K562 (cell line): ENCODE data around the gene HCN1. TPM values are rescaled to one million over a fixed set of nuclear protein-coding genes. Genes with fewer than 3 reads are reported as not detected.

Experiments
- ATAC-seq: fragments of 200-7000 bp; cut with Tn5 transposase; 3 replicates; pipeline ENCODE4 v1.9.1; 2020; ENCODE audit warnings: moderate library complexity
- BruUV-seq: library from RNA; stranded (reverse); fragments of 400-500 nt; replicated peaks from 2 replicates; lab custom pipeline; 2021; lab: Mats Ljungman, UMichigan
- CTCF ChIA-PET: fragments of 300-600 bp; formaldehyde crosslinking; extraction: SDS; loops from one replicate; lab custom pipeline; 2021; ENCODE audit warnings: low intra/inter-chr PET ratio; lab: Yijun Ruan, JAX
- POLR2A ChIA-PET: fragments of 300-600, 350-650 bp; sonication (Branson Sonifier 250); formaldehyde crosslinking; extraction: SDS; loops from one replicate; lab custom pipeline; 2021; ENCODE audit warnings: antibody characterized with exemption, inconsistent platforms; lab: Yijun Ruan, JAX
- DNase-seq, 4 experiments: peaks; one replicate each; pipeline versions ENCODE4 v3.0.0 to v3.0.0-alpha.2; 2011 to 2018; ENCODE audit warnings: low spot score in 3 of 4, mixed read lengths in 3 of 4; ENCODE audit errors: extremely low read depth in 1 of 4
- FAIRE-seq: peaks from 2 replicates; lab custom pipeline; 2011; peaks lifted over from hg19 to GRCh38; lab: Jason Lieb, UNC
- H2AFZ ChIP-seq: 2 replicates; pipeline ENCODE4 v1.6.0; 2011; ENCODE audit warnings: low read depth, low read length, control low read depth, inconsistent platforms
- H3K27ac ChIP-seq: fragments of 200-600 bp; 3 replicates; pipeline ENCODE4 v1.8.0; 2011; ENCODE audit warnings: low read depth, mild to moderate bottlenecking, control low read depth, inconsistent platforms, low read length, moderate library complexity, mixed read lengths; ENCODE audit errors: extremely low read depth
- H3K27me3 ChIP-seq, 2 experiments: fragments of 300-600 bp in 1 of 2; 2 replicates in 1 of 2; 3 replicates in 1 of 2; pipeline versions ENCODE4 v1.6.0 to v1.8.0; 2011; ENCODE audit warnings: inconsistent platforms in 2 of 2, low read length in 2 of 2, mild to moderate bottlenecking in 1 of 2, mixed read lengths in 1 of 2, moderate library complexity in 1 of 2; ENCODE audit not compliant: control insufficient read depth in 2 of 2, insufficient read depth in 2 of 2
- H3K36me3 ChIP-seq: fragments of 300-600 bp; 3 replicates; pipeline ENCODE4 v1.8.0; 2011; ENCODE audit warnings: mild to moderate bottlenecking, low read length, inconsistent platforms; ENCODE audit not compliant: control insufficient read depth, insufficient read depth
- H3K4me1 ChIP-seq, 2 experiments: fragments of 200-600 bp in 1 of 2; replicated peaks in 1 of 2; 2 replicates in 1 of 2; 3 replicates in 1 of 2; pipeline versions ENCODE4 v1.5.1 to v1.8.0; 2011; ENCODE audit warnings: inconsistent platforms in 2 of 2, low read length in 2 of 2, mild to moderate bottlenecking in 1 of 2, mixed read lengths in 1 of 2, moderate library complexity in 1 of 2; ENCODE audit not compliant: control insufficient read depth in 2 of 2, insufficient read depth in 2 of 2
- H3K4me2 ChIP-seq: 2 replicates; pipeline ENCODE4 v1.6.1; 2011; ENCODE audit warnings: low read length, control low read depth, inconsistent platforms, mixed read lengths; ENCODE audit not compliant: insufficient read depth
- H3K4me3 ChIP-seq: fragments of 200-600 bp; sonication (generic), shearing (Covaris generic); 2 replicates; pipeline ENCODE4 v1.5.1; 2016; ENCODE audit warnings: control low read depth, inconsistent platforms
- H3K79me2 ChIP-seq: fragments of 200-600 bp; 3 replicates; pipeline ENCODE4 v1.8.0; 2011; ENCODE audit warnings: low read length, inconsistent platforms; ENCODE audit not compliant: control insufficient read depth, insufficient read depth
- H3K9ac ChIP-seq, 2 experiments: 2 replicates each; pipeline versions ENCODE4 v1.6.0 to v1.6.1; 2011; ENCODE audit warnings: low read depth in 2 of 2, low read length in 2 of 2, control low read depth in 1 of 2, inconsistent platforms in 1 of 2, mild to moderate bottlenecking in 1 of 2, mixed read lengths in 1 of 2; ENCODE audit not compliant: insufficient read depth in 1 of 2
- H3K9me1 ChIP-seq: one replicate; pipeline ENCODE4 v1.6.0; 2011; ENCODE audit warnings: inconsistent platforms, mild to moderate bottlenecking, low read length, moderate library complexity; ENCODE audit not compliant: control insufficient read depth, insufficient read depth
- H3K9me3 ChIP-seq: replicated peaks from 2 replicates; pipeline ENCODE4 v1.5.1; 2011; ENCODE audit warnings: low read depth, low read length, inconsistent platforms; ENCODE audit not compliant: control insufficient read depth, insufficient read depth
- H4K20me1 ChIP-seq: replicated peaks from 2 replicates; pipeline ENCODE4 v1.6.1; 2011; ENCODE audit warnings: low read length, inconsistent platforms, mixed read lengths; ENCODE audit not compliant: control insufficient read depth, insufficient read depth
- ASH1L ChIP-seq: fragments of 450-650 bp; IDR thresholded peaks from 2 replicates; pipeline ENCODE4 v1.6.1; 2018; ENCODE audit warnings: borderline replicate concordance, mild to moderate bottlenecking, low read depth; ENCODE audit not compliant: partially characterized antibody
- ATF1 ChIP-seq, 2 experiments: fragments of 450-650 bp in 1 of 2; IDR thresholded peaks; 2 replicates each; pipeline ENCODE4 v1.6.1; 2016; ENCODE audit warnings: missing compliant biosample characterization in 1 of 2, missing genetic modification characterization in 1 of 2
- BRD4 ChIP-seq: fragments of 200-600 bp; sonication (generic); IDR thresholded peaks from 2 replicates; pipeline ENCODE4 v1.6.1; 2017; ENCODE audit warnings: inconsistent platforms
- COPS2 ChIP-seq: fragments of 450-650 bp; conservative IDR thresholded peaks from 2 replicates; pipeline ENCODE4 v1.6.1; 2016; ENCODE audit warnings: mild to moderate bottlenecking, moderate library complexity
- CSDE1 ChIP-seq, 2 experiments: fragments of 450-650 bp; IDR thresholded peaks; 2 replicates each; pipeline ENCODE4 v1.6.1; 2016; ENCODE audit warnings: mild to moderate bottlenecking in 1 of 2
- HOMEZ ChIP-seq: fragments of 250-450 bp; sonication (Bioruptor Pico); IDR thresholded peaks from 2 replicates; pipeline ENCODE4 v1.4.0; 2020; ENCODE audit warnings: mild to moderate bottlenecking, moderate library complexity
- MXD1 ChIP-seq: fragments of 250-450 bp; sonication (Bioruptor Pico); IDR thresholded peaks from 2 replicates; pipeline ENCODE4 v1.8.0; 2021; ENCODE audit warnings: borderline replicate concordance, mild to moderate bottlenecking, moderate library complexity; ENCODE audit not compliant: poor library complexity, severe bottlenecking
- OTX1 ChIP-seq: fragments of 450-650 bp; formaldehyde crosslinking; IDR thresholded peaks from 2 replicates; pipeline ENCODE4 v1.4.0; 2022; ENCODE audit warnings: mild to moderate bottlenecking
- TCFL5 ChIP-seq: fragments of 250-450 bp; sonication (Bioruptor Pico); conservative IDR thresholded peaks from 2 replicates; pipeline ENCODE4 v1.6.1; 2021; ENCODE audit warnings: mild to moderate bottlenecking, moderate library complexity, matching md5 sums
- ZNF212 ChIP-seq: fragments of 450-650 bp; formaldehyde crosslinking; IDR thresholded peaks from 2 replicates; pipeline ENCODE4 v1.4.0; 2020; ENCODE audit warnings: mild to moderate bottlenecking
- WGBS: fragments of 100-300 bp; shearing (Covaris generic); methylation state at CpG from one replicate; pipeline ENCODE4 v1.1.6; 2016; ENCODE audit warnings: low coverage, mixed read lengths; ENCODE audit not compliant: insufficient coverage; ENCODE audit errors: missing lambda C conversion rate; 5-methylcytosine and 5-hydroxymethylcytosine counted together
- in situ Hi-C: fragments of 300-500 bp; cut with MboI; formaldehyde crosslinking; loops from 4 replicates; pipeline ENCODE4 v1.15.0; 2018; ENCODE audit warnings: inconsistent platforms, mixed read lengths
- intact Hi-C: fragments of 100-400 bp; cut with micrococcal nuclease; formaldehyde crosslinking; loops from 2 replicates; pipeline ENCODE4 v1.14.2; 2022
- polyA plus RNA-seq, 8 experiments: library from polyadenylated mRNA; depleted of rRNA in 4 of 8; stranded (reverse) in 5 of 8; unstranded in 3 of 8; fragments of >200 nt; fragmentation: Nextera tagmentation in 2 of 8; fragmentation: Illumina TruSeq in 1 of 8; extraction: Ambion mirVana in 2 of 8; extraction: Trizol in 1 of 8; gene quantifications; 2 replicates each; pipeline versions ENCODE4 v1.2.1 to v1.2.3, GENCODE V29; 2011 to 2014; ENCODE audit warnings: inconsistent platforms in 1 of 8, missing spikeins in 1 of 8
- total RNA-seq, 7 experiments: library from RNA; depleted of rRNA in 6 of 7; stranded (reverse); fragments of >200 nt in 6 of 7; fragmentation: Illumina TruSeq in 2 of 7; extraction: Trizol in 2 of 7; gene quantifications; 2 replicates each; pipeline versions ENCODE4 v1.2.1 to v1.2.3, GENCODE V29; 2011 to 2021; ENCODE audit warnings: low replicate concordance in 1 of 7

Gene HCN1
- total and polyA plus RNA-seq, 9 of the 15 experiments (the other 6 are each of a cell fraction or from before 2014, with no cell fraction given), result not detected

- in situ Hi-C loops, result no loop called here
- no peaks in the 10 kb centered on the region for H3K79me2 ChIP-seq
- intact Hi-C loops, result no loop called here
- no peak for DNase-seq
- whole genome bisulfite sequencing, result 2% methylated on average over 4 of the region's 4 CpGs
- no peak overlapping the region for H2AFZ ChIP-seq
- ChIA-PET CTCF (no interaction called here), POLR2A (interaction anchor here (0.5 kb wide), 1 partner anchor 267 kb away, joined by 3 read pairs; no protein-coding TSS in a partner anchor)
- H3K9me3 ChIP-seq, result no peaks in the 10 kb centered on the region; the same call in 1 of the 2 replicates
- no TSS peak for BruUV-seq
- no peak for FAIRE-seq
- H3K27ac ChIP-seq, result no peak overlapping the region
- no peak overlapping the region for H3K9ac ChIP-seq
- H3K9me1 ChIP-seq, result no peaks in the 10 kb centered on the region
- no peaks in the 10 kb centered on the region for H3K36me3 ChIP-seq
- no peak overlapping the region for H3K4me3 ChIP-seq
- H4K20me1 ChIP-seq, result no peaks in the 10 kb centered on the region
- no peaks in the 10 kb centered on the region for H3K27me3 ChIP-seq
- ATAC-seq, result no peak
- TF ChIP-seq ASH1L, result no peak
- no peak for TF ChIP-seq BRD4
- no peak for TF ChIP-seq COPS2
- no peak for TF ChIP-seq OTX1
- no peak for TF ChIP-seq HOMEZ
- no peak for TF ChIP-seq ZNF212 (CRISPR knock-in tag)
- TF ChIP-seq ATF1 (CRISPR knock-in tag; IDR thresholded peaks at IDR 0.05), result no peak
- no peak for TF ChIP-seq ATF1 (tag; IDR thresholded peaks at IDR 0.05)
- TF ChIP-seq MXD1, result no peak
- no peak for TF ChIP-seq TCFL5 (CRISPR knock-in tag)
- TF ChIP-seq CSDE1 (IDR thresholded peaks at IDR 0.05), result no peak
- no peak overlapping the region for H3K4me2 ChIP-seq
- no peaks in the 10 kb centered on the region for H3K4me1 ChIP-seq
Measured at GRCh38 chr5:45532826-45533624, 163.2 kb downstream of the HCN1 start.
